Thyroid gland (tissue), 4 donors: ENCODE results near the gene HHIPL1. TPM values are rescaled to one million over a fixed set of nuclear protein-coding genes. Genes with fewer than 3 reads are reported as not detected.

Experiments used
- DNase-seq, 2 donors: peaks; one replicate each; pipeline ENCODE4 v3.0.0-alpha.2; 2019
- H3K27ac ChIP-seq, 3 donors: fragments of 200-600 bp; sonication (generic); 1 replicate in 2 of 3; 2 replicates in 1 of 3; pipeline ENCODE4 v1.5.1; 2016 to 2019; ENCODE audit warnings: mild to moderate bottlenecking in 1 of 3, moderate library complexity in 1 of 3
- H3K27me3 ChIP-seq: fragments of 200-600 bp; sonication (generic); one replicate; pipeline ENCODE4 v1.5.1; 2019
- H3K36me3 ChIP-seq, 2 donors: fragments of 200-600 bp; sonication (generic); one replicate each; pipeline ENCODE4 v1.5.1; 2016 to 2019
- H3K4me1 ChIP-seq, 2 donors: fragments of 200-600 bp; sonication (generic); one replicate each; pipeline ENCODE4 v1.5.1; 2017 to 2019
- H3K4me3 ChIP-seq, 3 donors: fragments of 200-600 bp; sonication (generic); replicated peaks in 1 of 3; 1 replicate in 2 of 3; 2 replicates in 1 of 3; pipeline ENCODE4 v1.5.1; 2016; ENCODE audit warnings: mild to moderate bottlenecking in 1 of 3
- H3K9me3 ChIP-seq: fragments of 200-600 bp; sonication (generic); one replicate; pipeline ENCODE4 v1.5.1; 2017
- CTCF ChIP-seq, 6 experiments: fragments of 200-600 bp in 3 of 6; fragments of 450-650 bp in 3 of 6; sonication (generic) in 3 of 6; IDR thresholded peaks; one replicate each; pipeline ENCODE4 v1.5.1; 2016 to 2019; ENCODE audit warnings: antibody characterized with exemption in 6 of 6, mild to moderate bottlenecking in 2 of 6, inconsistent platforms in 1 of 6, moderate library complexity in 1 of 6
- POLR2A ChIP-seq, 2 donors: fragments of 450-650 bp; IDR thresholded peaks; one replicate each; pipeline ENCODE4 v1.6.1; 2017; ENCODE audit warnings: antibody characterized with exemption in 2 of 2, mild to moderate bottlenecking in 2 of 2, moderate library complexity in 1 of 2
- WGBS, 2 donors: methylation state at CpG; one replicate each; pipeline ENCODE4 v1.1.5; 2017; 5-methylcytosine and 5-hydroxymethylcytosine counted together
- intact Hi-C: fragments of 100-400 bp; cut with DNase I; formaldehyde crosslinking; loops from one replicate; pipeline ENCODE4 v1.15.1; 2023
- total RNA-seq, 4 donors: library from RNA; depleted of rRNA; stranded (reverse); fragments of >200 nt; gene quantifications; one replicate each; pipeline ENCODE4 v1.2.3, GENCODE V29; 2016

The HHIPL1 gene
- total RNA-seq, 4 donors from 2014 or later: 0.98 to 2.7 (median 1.1) TPM

- Histone ChIP-seq H3K27me3 (no peaks in the 10 kb centered on the region), H3K9me3 (no peaks in the 10 kb centered on the region), H3K4me3 (no peak overlapping the region), H3K36me3 (no peaks in the 10 kb centered on the region), H3K27ac (no peak overlapping the region), H3K4me1 (no peaks in the 10 kb centered on the region)
- intact Hi-C loops: no loop called here
- no peak for DNase-seq
- TF ChIP-seq CTCF (IDR thresholded peaks at IDR 0.05): no peak
- no peak for TF ChIP-seq POLR2A (IDR thresholded peaks at IDR 0.05)
Observed at GRCh38 chr14:99702115-99702514, 57.2 kb downstream of the HHIPL1 start.

DNA sequence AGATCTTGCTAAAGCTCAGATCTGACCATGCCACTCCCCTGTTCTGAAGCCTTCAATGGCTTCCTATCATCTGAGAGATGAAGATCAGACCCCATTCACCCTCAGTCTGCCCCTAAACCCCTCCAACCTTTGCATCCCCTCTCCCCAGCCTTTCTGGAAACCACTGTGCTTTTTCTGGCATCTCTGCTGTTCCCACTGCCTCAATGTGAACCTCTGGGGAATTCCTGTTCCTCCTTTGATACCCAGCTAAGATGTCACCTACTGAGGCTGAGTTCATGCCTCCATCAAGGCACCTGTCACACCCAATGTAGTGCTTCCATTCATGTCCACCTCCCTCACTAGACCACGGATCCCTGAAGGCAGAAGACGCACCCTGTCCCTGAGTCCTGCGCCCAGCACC lies 58.5 kb downstream of the HHIPL1 start:
- TF ChIP-seq POLR2A (IDR thresholded peaks at IDR 0.05) (no peak), CTCF (IDR thresholded peaks at IDR 0.05) (no peak)
- H3K27me3 ChIP-seq: no peaks in the 10 kb centered on the region
- H3K9me3 ChIP-seq: no peaks in the 10 kb centered on the region
- no peaks in the 10 kb centered on the region for H3K4me1 ChIP-seq
- DNase-seq: no peak
- no peak overlapping the region for H3K4me3 ChIP-seq
- H3K27ac ChIP-seq: no peak overlapping the region
- no peaks in the 10 kb centered on the region for H3K36me3 ChIP-seq
- WGBS, 2 donors: 96 to 97% methylated on average over 3 of the region's 3 CpGs
- intact Hi-C loops: no loop called here

- TF ChIP-seq CTCF (IDR thresholded peaks at IDR 0.05) (no peak), POLR2A (IDR thresholded peaks at IDR 0.05) (no peak)
- Histone ChIP-seq H3K27ac (no peak overlapping the region), H3K27me3 (no peaks in the 10 kb centered on the region), H3K4me1 (no peaks in the 10 kb centered on the region), H3K9me3 (no peaks in the 10 kb centered on the region), H3K36me3 (no peaks in the 10 kb centered on the region), H3K4me3 (no peak overlapping the region)
- no peak for DNase-seq
- WGBS, 2 donors: 98 to 99% methylated on average over 2 of the region's 2 CpGs
- intact Hi-C loops: no loop called here
Observed at GRCh38 chr14:99704037-99704436, 59.1 kb downstream of the HHIPL1 start.

- Histone ChIP-seq H3K36me3 (no peaks in the 10 kb centered on the region), H3K9me3 (no peaks in the 10 kb centered on the region), H3K4me1 (no peaks in the 10 kb centered on the region), H3K27ac (no peak overlapping the region), H3K4me3 (no peak overlapping the region), H3K27me3 (no peaks in the 10 kb centered on the region)
- WGBS, 2 donors: 72 to 80% methylated on average over 7 to 8 of the region's 8 CpGs
- no peak for DNase-seq
- TF ChIP-seq POLR2A (IDR thresholded peaks at IDR 0.05): no peak
- no peak for TF ChIP-seq CTCF (IDR thresholded peaks at IDR 0.05)
- intact Hi-C loops: no loop called here
Observed at GRCh38 chr14:99706107-99706900, 61.4 kb downstream of the HHIPL1 start.

DNA sequence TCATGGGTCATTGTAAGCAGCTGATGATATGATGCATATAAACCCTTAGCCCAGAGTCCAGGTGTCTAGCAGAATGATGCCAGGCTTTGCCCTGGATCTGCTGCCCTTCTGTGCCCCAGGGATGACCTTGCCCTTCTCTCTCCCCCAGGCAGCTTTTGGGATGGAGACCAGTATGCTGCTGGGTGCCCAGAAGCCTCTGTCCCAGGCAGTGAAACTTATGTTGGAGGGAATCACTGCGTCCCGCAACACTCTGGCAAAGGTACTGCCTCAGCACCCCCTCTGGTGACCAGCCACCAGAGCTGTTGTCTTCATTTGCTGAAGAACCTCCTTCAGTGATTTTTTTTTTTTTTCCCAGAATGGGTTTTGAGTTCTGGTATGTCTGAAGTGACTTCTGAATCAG lies 62.5 kb downstream of the HHIPL1 start:
- Histone ChIP-seq H3K4me1 (no peaks in the 10 kb centered on the region), H3K36me3 (no peaks in the 10 kb centered on the region), H3K4me3 (no peak overlapping the region), H3K9me3 (no peaks in the 10 kb centered on the region), H3K27me3 (no peaks in the 10 kb centered on the region), H3K27ac (no peak overlapping the region)
- intact Hi-C loops: no loop called here
- 95 to 100% methylated on average over 2 of the region's 2 CpGs for WGBS, 2 donors
- TF ChIP-seq CTCF (IDR thresholded peaks at IDR 0.05) (no peak), POLR2A (IDR thresholded peaks at IDR 0.05) (no peak)
- DNase-seq: no peak
